Measurements from ENCODE around the gene SMYD3. TPM values are rescaled to one million over a fixed set of nuclear protein-coding genes. Genes with fewer than 3 reads are reported as not detected.
"Not testable (repeated sequence)": the region's sequence is repeated elsewhere in the genome, so short reads cannot be mapped to it uniquely, and the experiment has no call there.

SMYD3 gene
- total RNA-seq, 4 donors from 2014 or later = 11.6 to 26.9 (median 18.3) TPM

DNA sequence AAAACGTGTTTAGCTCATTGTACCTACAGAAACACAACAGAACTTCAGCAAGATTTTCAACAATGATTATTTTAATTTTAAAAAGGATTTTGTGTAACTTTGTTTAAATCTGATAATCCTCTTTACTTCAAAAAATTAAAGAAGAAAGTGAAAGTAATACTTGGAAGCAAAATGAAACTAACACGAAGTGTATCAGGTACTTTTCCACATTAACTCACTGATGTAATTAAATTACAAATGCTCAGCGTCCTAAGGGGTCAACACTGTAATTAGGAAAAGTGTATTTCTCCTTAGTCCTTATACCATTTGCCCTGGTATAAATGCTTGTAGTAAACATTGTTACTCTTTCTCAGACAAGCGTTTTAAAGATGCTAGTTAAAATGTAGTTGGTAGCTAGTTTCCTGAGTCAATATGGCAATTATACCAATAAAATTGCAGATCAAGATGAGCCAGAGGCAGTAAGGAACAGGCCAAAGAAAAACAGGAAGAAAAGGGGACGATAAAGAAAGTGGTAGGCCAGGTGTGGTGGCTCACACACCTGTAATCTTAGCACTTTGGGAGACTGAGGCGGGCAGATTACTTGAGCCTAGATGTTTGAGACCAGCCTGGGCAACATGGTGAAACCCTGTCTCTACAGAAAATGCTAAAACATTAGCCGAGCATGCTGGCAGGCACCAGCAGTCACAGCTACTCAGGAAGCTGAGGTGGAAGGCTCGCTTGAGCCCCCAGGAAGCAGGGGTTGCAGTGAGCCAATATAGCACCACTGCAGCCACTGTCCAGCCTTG is 553.0 kb downstream of the SMYD3 start:
- peak; percentile 34 for ATAC-seq
- Histone ChIP-seq H3K36me3 (no peaks in the 10 kb centered on the region), H3K4me1 (peaks cover 0 to 14% (median 0%) of the 10 kb centered on the region in 3 donors), H3K27ac (peak overlapping the region; percentile 14 to 69 (median 54)), H3K4me3 (peak overlapping the region; percentile 36), H3K27me3 (no peaks in the 10 kb centered on the region), H3K9me3 (no peaks in the 10 kb centered on the region)
- WGBS, 2 donors (ENCODE audit: low coverage in 1 of 2) = 15 to 21% methylated on average over 7 of the region's 8 CpGs
- no peak for TF ChIP-seq POLR2AphosphoS5 (IDR thresholded peaks at IDR 0.05)
- TF ChIP-seq CTCF (IDR thresholded peaks at IDR 0.05) = no peak
- TF ChIP-seq EP300 (IDR thresholded peaks at IDR 0.05) = no peak
- no peak for TF ChIP-seq POLR2A (IDR thresholded peaks at IDR 0.05)

DNA sequence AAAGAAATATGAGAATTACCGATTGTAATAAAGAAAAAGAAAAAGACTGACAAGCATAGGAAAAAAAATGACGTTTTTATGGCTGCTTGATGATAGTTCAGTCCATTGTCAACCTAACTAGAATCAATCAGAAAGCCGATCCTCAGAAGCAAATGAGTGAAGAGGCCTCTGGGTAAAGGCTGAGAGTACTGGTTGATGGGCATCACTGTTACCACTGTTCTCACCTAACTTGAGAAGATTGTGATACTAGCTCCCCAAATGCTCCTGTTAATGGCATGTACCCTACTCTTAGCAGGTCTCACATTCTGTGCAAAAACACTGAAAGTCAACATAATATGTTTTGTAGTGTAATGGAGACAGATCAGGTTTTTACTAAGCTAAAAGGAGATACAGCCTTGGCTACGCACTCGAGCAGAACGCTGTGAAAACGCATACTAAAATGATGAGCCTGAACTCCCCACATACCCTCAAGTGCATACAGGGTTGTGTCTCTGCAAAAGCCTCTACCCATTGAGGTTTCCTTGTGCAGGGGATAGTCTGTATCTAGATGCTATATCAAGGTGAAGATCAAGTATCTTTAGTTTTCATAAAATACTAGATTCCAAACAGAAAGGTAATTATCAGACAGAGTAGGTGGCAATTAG is 554.6 kb downstream of the SMYD3 start:
- Histone ChIP-seq H3K4me3 (no peak overlapping the region), H3K4me1 (peaks cover 0 to 14% (median 0%) of the 10 kb centered on the region in 3 donors), H3K27ac (no peak overlapping the region), H3K9me3 (no peaks in the 10 kb centered on the region), H3K27me3 (no peaks in the 10 kb centered on the region), H3K36me3 (no peaks in the 10 kb centered on the region)
- ATAC-seq = no peak
- WGBS, 2 donors (ENCODE audit: low coverage in 1 of 2) = 85 to 92% methylated on average over 3 to 7 of the region's 7 CpGs
- TF ChIP-seq POLR2A (IDR thresholded peaks at IDR 0.05) = no peak

GRCh38 chr1:245948786-245949185 is 558.3 kb downstream of the SMYD3 start:
- WGBS, 2 donors (ENCODE audit: low coverage in 1 of 2) = no CpG with 5 or more reads among the region's 7 CpGs
- no peak overlapping the region for H3K27ac ChIP-seq

GRCh38 chr1:245946905-245947304 is 560.2 kb downstream of the SMYD3 start:
- Histone ChIP-seq H3K27ac (peak overlapping the region in 3 of 4 donors; percentile 28 to 69 (median 60)), H3K4me3 (peak overlapping the region; percentile 4 to 10), H3K4me1 (peaks cover 0 to 15% (median 2%) of the 10 kb centered on the region in 3 donors), H3K36me3 (no peaks in the 10 kb centered on the region), H3K9me3 (peaks cover 0 to 9% (median 0%) of the 10 kb centered on the region in 3 donors), H3K27me3 (no peaks in the 10 kb centered on the region)
- WGBS, 2 donors (ENCODE audit: low coverage in 1 of 2) = 8 to 25% methylated on average over 8 to 10 of the region's 10 CpGs
- ATAC-seq = peak; percentile 50
- TF ChIP-seq POLR2AphosphoS5 (IDR thresholded peaks at IDR 0.05) = peak; percentile 10
- TF ChIP-seq CTCF (IDR thresholded peaks at IDR 0.05) = no peak

More at GRCh38 chr1:245948786-245949185, 558.3 kb downstream of the SMYD3 start:
- H3K27me3 ChIP-seq = no peaks in the 10 kb centered on the region
- peaks cover 0 to 24% (median 2%) of the 10 kb centered on the region in 3 donors for H3K4me1 ChIP-seq
- TF ChIP-seq POLR2A (IDR thresholded peaks at IDR 0.05) (no peak), EP300 (IDR thresholded peaks at IDR 0.05) (no peak), CTCF (IDR thresholded peaks at IDR 0.05) (no peak), POLR2AphosphoS5 (IDR thresholded peaks at IDR 0.05) (no peak)
- H3K9me3 ChIP-seq = peaks cover 0 to 9% (median 0%) of the 10 kb centered on the region in 3 donors
- H3K4me3 ChIP-seq = no peak overlapping the region
- no peak for ATAC-seq
- no peaks in the 10 kb centered on the region for H3K36me3 ChIP-seq

DNA sequence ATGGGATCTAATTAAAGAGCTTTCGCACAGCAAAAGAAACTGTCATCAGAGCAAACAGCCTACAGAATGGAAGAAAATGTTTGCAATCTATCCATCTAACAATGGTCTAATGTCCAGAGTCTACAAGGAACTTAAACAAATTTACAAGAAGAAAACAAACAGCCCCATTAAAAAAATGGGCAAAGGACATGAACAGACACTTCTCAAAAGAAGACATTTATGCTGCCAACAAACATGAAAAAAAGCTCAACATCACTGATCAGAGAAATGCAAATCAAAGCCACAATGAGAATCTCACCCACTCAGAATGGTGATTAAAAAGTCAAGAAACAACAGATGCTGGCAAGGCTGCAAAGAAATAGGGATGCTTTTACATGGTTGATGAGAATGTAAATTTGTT is 561.9 kb downstream of the SMYD3 start:
- 100% methylated on average over 1 of the region's 1 CpG for WGBS, 2 donors (ENCODE audit: low coverage in 1 of 2)

More for the DNA sequence above, 561.9 kb downstream of the SMYD3 start:
- not testable (repeated sequence) for H3K36me3 ChIP-seq, H3K27me3 ChIP-seq, ATAC-seq, H3K4me3 ChIP-seq, H3K9me3 ChIP-seq, H3K27ac ChIP-seq
- H3K4me1 ChIP-seq = peaks cover 0 to 15% (median 2%) of the 10 kb centered on the region in 3 donors

Measured in gastroesophageal sphincter (tissue), 4 donors.